H1 (cell line): ENCODE results near the gene RSPO3. TPM values are rescaled to one million over a fixed set of nuclear protein-coding genes. Genes with fewer than 3 reads are reported as not detected.

ENCODE experiments used
- EZH2 ChIP-seq: fragments of 200-600 bp; sonication (generic); IDR thresholded peaks from 2 replicates; pipeline ENCODE4 v1.7.1; 2012; ENCODE audit warnings: low read depth, mild to moderate bottlenecking, moderate library complexity, low read length, inconsistent platforms; ENCODE audit not compliant: severe bottlenecking
- FOSL1 ChIP-seq: IDR thresholded peaks from 2 replicates; pipeline ENCODE4 v1.6.1; 2011; ENCODE audit warnings: mild to moderate bottlenecking, low read depth, low read length, moderate library complexity; ENCODE audit not compliant: insufficient read depth
- RFX5 ChIP-seq: IDR thresholded peaks from 2 replicates; pipeline ENCODE4 v1.6.1; 2011; ENCODE audit warnings: low read depth, low read length, improper control_type of control experiment, borderline replicate concordance
- RXRA ChIP-seq: IDR thresholded peaks from 2 replicates; pipeline ENCODE4 v1.6.1; 2011; ENCODE audit warnings: low read depth, mild to moderate bottlenecking, low read length, moderate library complexity; ENCODE audit not compliant: insufficient read depth
- SIRT6 ChIP-seq: IDR thresholded peaks from one replicate; pipeline ENCODE4 v1.7.1; 2012; ENCODE audit warnings: low read length, inconsistent platforms
- polyA plus RNA-seq, 7 experiments: library from polyadenylated mRNA; depleted of rRNA in 3 of 7; stranded (reverse) in 5 of 7; unstranded in 2 of 7; fragments of >200 nt in 5 of 7; fragments of 200-250 nt in 2 of 7; gene quantifications; 1 replicate in 5 of 7; 2 replicates in 1 of 7; 4 replicates in 1 of 7; pipeline versions ENCODE4 v1.2.1 to v1.2.3, GENCODE V29; 2011 to 2013; ENCODE audit warnings: missing spikeins in 2 of 7, mixed read lengths in 2 of 7
- total RNA-seq: library from RNA; stranded (reverse); fragmentation: NEBNext Ultra II Directional; extraction: Animal tissue kit (Norgen Biotek cat#: 25700); gene quantifications from 2 replicates; pipeline ENCODE4 v1.2.1, GENCODE V29; 2021
- TF ChIP-seq, protein P1 (sequence below): IDR thresholded peaks from 2 replicates; pipeline ENCODE4 v1.6.1; 2011; ENCODE audit warnings: low read length, improper control_type of control experiment

RSPO3 gene
- total and polyA plus RNA-seq, 2 of the 8 experiments (the other 6 are each of a cell fraction or from before 2014, with no cell fraction given): not detected

GRCh38 chr6:127102859-127103258 is 15.6 kb upstream of the RSPO3 start (continued):
- TF ChIP-seq EZH2 (no peak), RFX5 (no peak), SIRT6 (no peak), RXRA (no peak), FOSL1 (no peak)
- TF ChIP-seq, protein P1, sequence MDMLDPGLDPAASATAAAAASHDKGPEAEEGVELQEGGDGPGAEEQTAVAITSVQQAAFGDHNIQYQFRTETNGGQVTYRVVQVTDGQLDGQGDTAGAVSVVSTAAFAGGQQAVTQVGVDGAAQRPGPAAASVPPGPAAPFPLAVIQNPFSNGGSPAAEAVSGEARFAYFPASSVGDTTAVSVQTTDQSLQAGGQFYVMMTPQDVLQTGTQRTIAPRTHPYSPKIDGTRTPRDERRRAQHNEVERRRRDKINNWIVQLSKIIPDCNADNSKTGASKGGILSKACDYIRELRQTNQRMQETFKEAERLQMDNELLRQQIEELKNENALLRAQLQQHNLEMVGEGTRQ: no peak
